Trophoblast cell (in vitro differentiated cells and primary cell): ENCODE data around the gene GRB10.

Experiments
- DNase-seq, 2 donors: peaks; one replicate each; pipeline ENCODE4 v3.0.0-alpha.2; 2016
- H2AFZ ChIP-seq: 2 replicates; pipeline ENCODE4 v1.6.1; 2013; ENCODE audit warnings: low read length, moderate library complexity, mild to moderate bottlenecking; ENCODE audit not compliant: insufficient read depth, poor library complexity
- H2AK5ac ChIP-seq: 2 replicates; pipeline ENCODE4 v1.6.1; 2013; ENCODE audit warnings: mild to moderate bottlenecking, low read length
- H2BK120ac ChIP-seq: 2 replicates; pipeline ENCODE4 v1.6.1; 2013; ENCODE audit warnings: low read length, mild to moderate bottlenecking, moderate library complexity; ENCODE audit not compliant: insufficient read depth, poor library complexity
- H2BK12ac ChIP-seq: 2 replicates; pipeline ENCODE4 v1.6.1; 2013; ENCODE audit warnings: mild to moderate bottlenecking, low read length, moderate library complexity
- H2BK5ac ChIP-seq: 2 replicates; pipeline ENCODE4 v1.6.1; 2013; ENCODE audit warnings: low read length, low read depth, moderate library complexity, mild to moderate bottlenecking; ENCODE audit not compliant: poor library complexity
- H3K14ac ChIP-seq: 2 replicates; pipeline ENCODE4 v1.6.1; 2013; ENCODE audit warnings: mild to moderate bottlenecking, low read length
- H3K18ac ChIP-seq: 2 replicates; pipeline ENCODE4 v1.6.1; 2013; ENCODE audit warnings: mild to moderate bottlenecking, low read length
- H3K23ac ChIP-seq: 2 replicates; pipeline ENCODE4 v1.6.1; 2013; ENCODE audit warnings: low read length
- H3K27ac ChIP-seq: 2 replicates; pipeline ENCODE4 v1.5.1; 2013; ENCODE audit warnings: low read depth, mild to moderate bottlenecking, inconsistent platforms, low read length, moderate library complexity
- H3K27me3 ChIP-seq: 2 replicates; pipeline ENCODE4 v1.6.1; 2013; ENCODE audit warnings: inconsistent platforms, mild to moderate bottlenecking, low read length, moderate library complexity; ENCODE audit not compliant: insufficient read depth
- H3K36me3 ChIP-seq, 2 experiments: 1 replicate in 1 of 2; 2 replicates in 1 of 2; pipeline ENCODE4 v1.6.1; 2013; ENCODE audit warnings: low read length in 2 of 2, mild to moderate bottlenecking in 2 of 2, moderate library complexity in 1 of 2; ENCODE audit not compliant: insufficient read depth in 2 of 2, control insufficient read depth in 1 of 2
- H3K4ac ChIP-seq: 2 replicates; pipeline ENCODE4 v1.6.1; 2013; ENCODE audit warnings: low read depth, mild to moderate bottlenecking, low read length, moderate library complexity
- H3K4me1 ChIP-seq, 2 experiments: 1 replicate in 1 of 2; 2 replicates in 1 of 2; pipeline ENCODE4 v1.6.1; 2013; ENCODE audit warnings: low read length in 2 of 2, mild to moderate bottlenecking in 2 of 2, moderate library complexity in 1 of 2; ENCODE audit not compliant: insufficient read depth in 2 of 2, control insufficient read depth in 1 of 2
- H3K4me2 ChIP-seq: 2 replicates; pipeline ENCODE4 v1.6.1; 2013; ENCODE audit warnings: inconsistent platforms, mild to moderate bottlenecking, low read length, moderate library complexity
- H3K4me3 ChIP-seq: 2 replicates; pipeline ENCODE4 v1.5.1; 2013; ENCODE audit warnings: mild to moderate bottlenecking, low read depth, low read length, inconsistent platforms
- H3K79me1 ChIP-seq: one replicate; pipeline ENCODE4 v1.6.1; 2013; ENCODE audit warnings: low read length
- H3K79me2 ChIP-seq: 2 replicates; pipeline ENCODE4 v1.6.1; 2013; ENCODE audit warnings: low read length, mild to moderate bottlenecking; ENCODE audit not compliant: control insufficient read depth, insufficient read depth, poor library complexity
- H3K9ac ChIP-seq: 2 replicates; pipeline ENCODE4 v1.6.1; 2013; ENCODE audit warnings: mild to moderate bottlenecking, low read length
- H3K9me3 ChIP-seq: 2 replicates; pipeline ENCODE4 v1.6.1; 2013; ENCODE audit warnings: low read depth, mild to moderate bottlenecking, control low read depth, inconsistent platforms, low read length; ENCODE audit not compliant: insufficient read depth
- H4K12ac ChIP-seq: 2 replicates; pipeline ENCODE4 v1.6.1; 2013; ENCODE audit warnings: low read depth, mild to moderate bottlenecking, low read length, moderate library complexity
- H4K8ac ChIP-seq: 2 replicates; pipeline ENCODE4 v1.6.1; 2013; ENCODE audit warnings: low read depth, mild to moderate bottlenecking, low read length, moderate library complexity
- H4K91ac ChIP-seq: one replicate; pipeline ENCODE4 v1.6.1; 2013; ENCODE audit warnings: low read depth, mild to moderate bottlenecking, low read length, moderate library complexity
- WGBS: extraction: QIAGEN DNeasy Blood & Tissue Kit; methylation state at CpG from one replicate; pipeline ENCODE4 v1.1.7; 2013; ENCODE audit warnings: missing lambda C conversion rate; ENCODE audit not compliant: insufficient read length, insufficient coverage; ENCODE audit errors: extremely low coverage; 5-methylcytosine and 5-hydroxymethylcytosine counted together

Gene GRB10

DNA sequence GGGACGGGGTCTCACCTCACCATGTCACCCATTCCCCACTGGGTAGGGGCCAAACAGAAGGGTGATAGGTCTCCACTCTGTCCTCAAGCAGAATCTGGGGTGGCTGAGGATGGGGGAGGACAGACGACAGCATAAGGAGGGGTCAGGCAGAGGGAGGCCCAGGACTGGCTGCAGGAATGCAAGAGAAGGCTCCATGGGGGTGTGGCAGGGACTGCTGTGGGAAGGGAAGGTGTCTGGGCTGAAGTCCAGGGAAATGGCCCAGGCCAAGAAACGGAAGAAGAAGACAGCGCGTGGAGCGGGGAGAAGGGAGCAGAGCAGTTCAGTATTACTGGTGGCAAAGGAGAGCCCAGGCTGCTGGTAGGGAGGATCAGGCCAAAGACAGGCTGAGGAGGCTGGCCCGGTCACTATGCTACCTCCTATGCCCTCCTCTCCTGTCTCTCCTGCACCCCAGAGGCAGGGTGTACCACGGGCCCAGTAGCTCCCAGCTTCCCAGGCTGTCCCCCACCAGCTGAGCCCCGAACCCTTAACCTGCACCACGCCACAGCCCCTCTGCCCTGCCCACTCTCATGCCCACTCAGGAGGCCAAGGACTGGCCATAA, 60.9 kb downstream of the GRB10 start:
- H2BK12ac ChIP-seq: no peak overlapping the region
- no peaks in the 10 kb centered on the region for H3K79me1 ChIP-seq
- peak overlapping the region; percentile 78 for H3K18ac ChIP-seq
- no peak overlapping the region for H3K9ac ChIP-seq
- no peak overlapping the region for H3K4me3 ChIP-seq
- H4K8ac ChIP-seq: no peak overlapping the region
- peak overlapping the region; percentile 30 for H2AFZ ChIP-seq
- no peak overlapping the region for H3K27ac ChIP-seq
- no peak for DNase-seq
- no peak overlapping the region for H3K4me2 ChIP-seq
- H3K14ac ChIP-seq: no peak overlapping the region
- peaks cover 2 to 10% of the 10 kb centered on the region in 2 experiments for H3K4me1 ChIP-seq
- no peak overlapping the region for H4K91ac ChIP-seq
- H2BK120ac ChIP-seq: no peak overlapping the region
- H4K12ac ChIP-seq: no peak overlapping the region
- no peak overlapping the region for H3K23ac ChIP-seq
- H3K9me3 ChIP-seq: no peaks in the 10 kb centered on the region
- no peaks in the 10 kb centered on the region for H3K79me2 ChIP-seq
- H3K27me3 ChIP-seq: no peaks in the 10 kb centered on the region
- H2BK5ac ChIP-seq: no peak overlapping the region
- H3K4ac ChIP-seq: no peak overlapping the region
- no CpG with 5 or more reads among the region's 10 CpGs for WGBS
- H2AK5ac ChIP-seq: no peak overlapping the region
- H3K36me3 ChIP-seq: peaks cover 0 to 2% of the 10 kb centered on the region in 2 experiments

GRCh38 chr7:50721160-50721559, 61.5 kb downstream of the GRB10 start:
- no peak overlapping the region for H4K91ac ChIP-seq
- no peak overlapping the region for H3K27ac ChIP-seq
- peaks cover 0 to 2% of the 10 kb centered on the region in 2 experiments for H3K36me3 ChIP-seq
- H4K8ac ChIP-seq: no peak overlapping the region
- H3K18ac ChIP-seq: peak overlapping the region; percentile 78
- peaks cover 2 to 10% of the 10 kb centered on the region in 2 experiments for H3K4me1 ChIP-seq
- H3K4me3 ChIP-seq: no peak overlapping the region
- H2BK120ac ChIP-seq: no peak overlapping the region
- no peak overlapping the region for H4K12ac ChIP-seq
- no peak overlapping the region for H2BK12ac ChIP-seq
- no peaks in the 10 kb centered on the region for H3K79me2 ChIP-seq
- H2AFZ ChIP-seq: no peak overlapping the region
- no peak overlapping the region for H3K23ac ChIP-seq
- DNase-seq: peak; percentile 74 to 80
- H3K4ac ChIP-seq: no peak overlapping the region
- H3K4me2 ChIP-seq: no peak overlapping the region
- H3K27me3 ChIP-seq: no peaks in the 10 kb centered on the region
- H2BK5ac ChIP-seq: no peak overlapping the region
- H3K14ac ChIP-seq: no peak overlapping the region
- WGBS: no CpG with 5 or more reads among the region's 10 CpGs
- H3K79me1 ChIP-seq: no peaks in the 10 kb centered on the region
- no peak overlapping the region for H3K9ac ChIP-seq
- H3K9me3 ChIP-seq: no peaks in the 10 kb centered on the region
- no peak overlapping the region for H2AK5ac ChIP-seq

GRCh38 chr7:50720295-50720694, 62.4 kb downstream of the GRB10 start:
- no peak overlapping the region for H4K12ac ChIP-seq
- no peak overlapping the region for H2BK120ac ChIP-seq
- peaks cover 2 to 10% of the 10 kb centered on the region in 2 experiments for H3K4me1 ChIP-seq
- no peaks in the 10 kb centered on the region for H3K27me3 ChIP-seq
- no peak overlapping the region for H2AK5ac ChIP-seq
- H4K8ac ChIP-seq: no peak overlapping the region
- H3K18ac ChIP-seq: no peak overlapping the region
- no peak overlapping the region for H3K4me3 ChIP-seq
- no peak overlapping the region for H3K4me2 ChIP-seq
- H3K36me3 ChIP-seq: peaks cover 0 to 2% of the 10 kb centered on the region in 2 experiments
- H3K79me2 ChIP-seq: no peaks in the 10 kb centered on the region
- H2BK5ac ChIP-seq: no peak overlapping the region
- no peak overlapping the region for H3K27ac ChIP-seq
- no CpG with 5 or more reads among the region's 7 CpGs for WGBS
- no peak overlapping the region for H3K14ac ChIP-seq
- DNase-seq: no peak
- no peak overlapping the region for H2AFZ ChIP-seq
- no peak overlapping the region for H3K23ac ChIP-seq
- no peak overlapping the region for H4K91ac ChIP-seq
- H2BK12ac ChIP-seq: no peak overlapping the region
- no peaks in the 10 kb centered on the region for H3K9me3 ChIP-seq
- H3K4ac ChIP-seq: no peak overlapping the region
- no peaks in the 10 kb centered on the region for H3K79me1 ChIP-seq
- H3K9ac ChIP-seq: no peak overlapping the region

- H3K4me3 ChIP-seq: no peak overlapping the region
- no peak overlapping the region for H2BK120ac ChIP-seq
- H3K36me3 ChIP-seq: peaks cover 0 to 2% of the 10 kb centered on the region in 2 experiments
- no peaks in the 10 kb centered on the region for H3K79me1 ChIP-seq
- no peak overlapping the region for H3K14ac ChIP-seq
- no peak overlapping the region for H2BK12ac ChIP-seq
- H3K27ac ChIP-seq: no peak overlapping the region
- no peak overlapping the region for H4K8ac ChIP-seq
- no peaks in the 10 kb centered on the region for H3K27me3 ChIP-seq
- no peak overlapping the region for H3K4ac ChIP-seq
- H3K79me2 ChIP-seq: peaks cover 1% of the 10 kb centered on the region
- no peak overlapping the region for H3K18ac ChIP-seq
- no peak overlapping the region for H2AK5ac ChIP-seq
- no peak for DNase-seq
- WGBS: no CpG with 5 or more reads among the region's 2 CpGs
- no peak overlapping the region for H3K23ac ChIP-seq
- peaks cover 0 to 1% of the 10 kb centered on the region in 2 experiments for H3K4me1 ChIP-seq
- H3K9ac ChIP-seq: no peak overlapping the region
- H4K12ac ChIP-seq: no peak overlapping the region
- no peak overlapping the region for H3K4me2 ChIP-seq
- H4K91ac ChIP-seq: no peak overlapping the region
- no peak overlapping the region for H2BK5ac ChIP-seq
- no peaks in the 10 kb centered on the region for H3K9me3 ChIP-seq
- H2AFZ ChIP-seq: no peak overlapping the region
Measured at GRCh38 chr7:50718876-50719275, 63.8 kb downstream of the GRB10 start.
